KOPT-K1 (cell line): Measurements from ENCODE around the gene HDLBP.

Experiments used
- H3K27ac ChIP-seq: fragments of 200-600 bp; sonication (generic); 2 replicates; pipeline ENCODE4 v1.5.1; 2016; ENCODE audit warnings: antibody characterized with exemption, mild to moderate bottlenecking, low read depth, low read length; ENCODE audit not compliant: poor library complexity, severe bottlenecking
- H3K36me3 ChIP-seq: fragments of 200-600 bp; sonication (generic); 2 replicates; pipeline ENCODE4 v1.5.1; 2017; ENCODE audit warnings: antibody characterized with exemption, mild to moderate bottlenecking, low read length, moderate library complexity; ENCODE audit not compliant: insufficient read depth
- H3K9me3 ChIP-seq: fragments of 200-600 bp; sonication (generic); 2 replicates; pipeline ENCODE4 v1.5.1; 2017; ENCODE audit warnings: antibody characterized with exemption, low read length, mild to moderate bottlenecking; ENCODE audit not compliant: insufficient read depth, poor library complexity, severe bottlenecking

Gene HDLBP

DNA sequence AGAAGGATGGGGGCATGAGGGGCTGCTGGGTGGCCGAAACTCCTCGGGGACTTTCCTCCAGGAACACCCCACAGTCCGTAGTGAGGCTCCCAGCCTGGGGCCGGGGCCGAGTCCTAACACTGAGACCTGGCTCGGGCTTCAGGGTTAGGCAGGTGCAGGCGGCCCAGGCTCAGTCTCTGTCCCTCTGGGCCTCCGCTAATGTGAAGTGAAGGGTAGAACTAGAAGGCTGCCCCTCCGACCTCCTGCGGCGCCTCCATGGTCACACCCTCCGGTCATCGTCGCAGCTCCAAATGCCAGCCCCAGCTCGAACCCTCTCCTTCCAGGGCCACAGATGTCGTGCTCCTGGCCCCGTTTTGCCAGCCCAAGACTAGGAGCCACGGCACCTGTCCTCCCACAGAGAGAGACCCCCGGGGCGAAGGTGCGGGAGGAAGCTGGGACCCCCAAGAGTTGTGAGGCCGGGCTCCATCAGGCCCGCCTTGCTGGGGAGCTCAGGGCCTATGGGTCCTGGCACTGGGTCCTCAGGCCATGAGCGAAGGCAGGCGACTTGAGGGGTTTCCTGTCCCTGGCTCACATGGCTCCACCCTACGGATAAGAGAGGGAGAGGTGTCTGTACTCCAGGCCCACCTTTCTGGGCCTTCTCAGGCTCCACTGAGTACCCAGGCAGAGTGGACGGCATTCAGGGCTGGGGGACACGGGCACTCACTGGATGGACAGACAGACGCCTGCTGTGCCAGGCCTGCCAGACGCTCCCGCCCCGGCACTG is 126.2 kb downstream of the HDLBP start:
- no peaks in the 10 kb centered on the region for H3K36me3 ChIP-seq
- H3K9me3 ChIP-seq: no peaks in the 10 kb centered on the region
- no peak overlapping the region for H3K27ac ChIP-seq

DNA sequence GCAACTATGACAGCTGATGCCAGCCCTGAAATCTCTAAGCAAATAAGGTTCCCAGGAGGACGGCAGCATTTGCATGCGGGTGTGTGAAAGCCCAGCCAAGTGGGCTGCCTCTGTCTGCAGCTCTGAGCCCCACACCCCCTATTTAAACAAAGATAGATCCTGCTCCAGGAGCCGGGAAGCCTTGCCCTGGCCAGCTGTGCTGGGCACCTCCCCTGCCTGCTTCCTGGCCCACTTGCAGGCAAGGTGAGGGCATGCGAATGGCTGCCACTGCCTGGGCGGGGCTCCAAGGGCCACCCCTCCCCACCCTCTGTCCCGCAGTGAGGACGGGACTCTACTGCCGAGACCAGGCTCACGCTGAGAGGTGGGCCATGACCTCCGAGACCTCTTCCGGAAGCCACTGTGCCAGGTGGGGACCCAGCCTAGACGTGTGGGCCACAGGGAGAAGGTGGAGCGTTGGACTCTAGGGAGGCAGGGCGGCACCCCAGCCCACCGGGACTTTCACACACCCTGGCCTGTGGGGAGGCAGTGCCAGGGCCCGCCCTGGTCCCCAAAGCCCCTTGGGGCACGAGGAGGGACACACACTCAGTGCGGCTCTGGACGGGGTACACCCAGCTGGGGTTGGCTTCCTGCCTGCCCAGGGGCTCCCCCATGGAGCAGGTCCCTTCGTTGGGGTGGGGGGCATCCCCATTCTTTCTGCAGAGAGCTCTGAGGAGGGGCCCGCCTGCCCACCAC is 126.9 kb downstream of the HDLBP start, which contains the start of gene ANO7:
ANO7 (plus strand) TSS at position 317 of the 732 bp plus-strand sequence. CDS start 1,387 bp downstream, outside the sequence.
- H3K27ac ChIP-seq: no peak within 1 kb of the TSS
- H3K9me3 ChIP-seq: no peaks in the 10 kb centered on the region
- H3K36me3 ChIP-seq: peaks cover 4% of the 10 kb centered on the region; the same call in 1 of the 2 replicates

GRCh38 chr2:241187918-241188234 is 127.6 kb downstream of the HDLBP start:
- Histone ChIP-seq H3K27ac (no peak overlapping the region), H3K9me3 (no peaks in the 10 kb centered on the region), H3K36me3 (peaks cover 10% of the 10 kb centered on the region)

GRCh38 chr2:241187101-241187917 is 128.2 kb downstream of the HDLBP start:
- no peak overlapping the region for H3K27ac ChIP-seq
- peaks cover 16% of the 10 kb centered on the region for H3K36me3 ChIP-seq
- H3K9me3 ChIP-seq: no peaks in the 10 kb centered on the region

GRCh38 chr2:241185961-241186360 is 129.5 kb downstream of the HDLBP start:
- no peaks in the 10 kb centered on the region for H3K9me3 ChIP-seq
- H3K36me3 ChIP-seq: peaks cover 27% of the 10 kb centered on the region

GRCh38 chr2:241184901-241185300 is 130.6 kb downstream of the HDLBP start:
- no peak overlapping the region for H3K27ac ChIP-seq
- peaks cover 36% of the 10 kb centered on the region for H3K36me3 ChIP-seq
- no peaks in the 10 kb centered on the region for H3K9me3 ChIP-seq

More at GRCh38 chr2:241185961-241186360, 129.5 kb downstream of the HDLBP start:
- H3K27ac ChIP-seq: no peak overlapping the region

GRCh38 chr2:241183221-241183620 is 132.3 kb downstream of the HDLBP start:
- H3K9me3 ChIP-seq: no peaks in the 10 kb centered on the region
- peaks cover 49% of the 10 kb centered on the region for H3K36me3 ChIP-seq
- no peak overlapping the region for H3K27ac ChIP-seq

GRCh38 chr2:241182531-241183133 is 132.8 kb downstream of the HDLBP start:
- H3K36me3 ChIP-seq: peaks cover 55% of the 10 kb centered on the region
- H3K9me3 ChIP-seq: no peaks in the 10 kb centered on the region
- H3K27ac ChIP-seq: no peak overlapping the region

GRCh38 chr2:241182126-241182525 is 133.3 kb downstream of the HDLBP start:
- Histone ChIP-seq H3K36me3 (peaks cover 58% of the 10 kb centered on the region), H3K27ac (no peak overlapping the region), H3K9me3 (no peaks in the 10 kb centered on the region)

DNA sequence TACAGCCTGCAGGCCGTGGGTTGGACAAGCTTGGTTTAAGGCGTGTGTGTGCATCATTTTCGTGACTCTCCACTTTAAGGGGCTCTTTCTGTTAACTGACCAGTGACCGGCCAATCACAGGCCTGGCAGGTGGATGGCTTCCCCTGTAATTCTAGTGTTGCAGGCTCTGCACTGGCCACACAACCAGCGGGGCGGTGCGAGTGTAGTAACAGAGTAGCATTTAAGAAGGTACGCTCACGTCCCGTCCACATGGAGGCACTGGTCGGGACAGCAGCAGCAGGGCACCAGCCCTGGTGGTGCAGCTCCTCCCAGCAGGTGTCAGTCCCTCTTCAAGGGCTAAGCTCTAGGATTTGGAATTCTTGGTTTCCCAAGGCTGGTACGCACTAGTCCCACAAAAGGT is 135.0 kb downstream of the HDLBP start:
- Histone ChIP-seq H3K36me3 (peaks cover 73% of the 10 kb centered on the region), H3K9me3 (no peaks in the 10 kb centered on the region)

DNA sequence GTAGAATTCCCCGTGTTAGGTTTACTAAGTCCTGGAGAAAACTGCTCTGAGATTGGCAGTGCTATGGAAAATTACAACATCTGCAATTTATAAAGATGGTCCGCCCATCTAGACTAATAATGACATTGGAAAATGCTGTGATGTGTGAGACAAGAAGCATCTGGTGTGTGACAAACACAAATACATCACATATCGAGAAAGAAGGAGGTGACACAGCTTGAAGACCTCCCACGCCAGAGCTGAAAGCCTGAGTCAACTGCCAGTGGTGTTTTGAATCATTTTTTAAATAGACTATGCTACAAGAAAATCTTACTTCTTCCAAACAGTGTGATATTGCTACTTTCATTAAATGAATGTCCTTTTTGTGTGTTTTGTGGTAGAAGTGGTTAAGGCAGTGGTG is 135.6 kb downstream of the HDLBP start:
- no peak overlapping the region for H3K27ac ChIP-seq
- H3K36me3 ChIP-seq: peaks cover 79% of the 10 kb centered on the region
- no peaks in the 10 kb centered on the region for H3K9me3 ChIP-seq

More for the DNA sequence above, 135.0 kb downstream of the HDLBP start:
- H3K27ac ChIP-seq: no peak overlapping the region

DNA sequence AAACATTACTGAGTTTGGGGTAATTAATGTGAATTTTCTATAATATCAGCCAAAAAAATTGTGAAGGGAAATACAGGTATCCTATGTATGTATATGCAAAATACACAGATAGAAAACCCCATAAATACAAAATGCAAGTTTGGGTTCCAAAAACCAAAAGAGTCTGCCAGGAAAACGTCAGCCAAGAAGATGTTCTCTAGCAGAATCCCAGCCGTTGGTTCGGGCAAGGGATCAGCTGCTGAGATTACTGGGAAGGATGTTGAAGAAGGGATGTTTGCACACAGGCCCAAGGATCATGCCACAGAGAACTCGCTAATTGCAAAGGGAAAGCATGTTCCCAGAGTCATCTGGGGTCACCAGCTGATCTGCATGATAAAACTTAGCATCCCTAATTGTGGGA is 136.5 kb downstream of the HDLBP start:
- peaks cover 85% of the 10 kb centered on the region for H3K36me3 ChIP-seq
- H3K27ac ChIP-seq: no peak overlapping the region
- H3K9me3 ChIP-seq: no peaks in the 10 kb centered on the region

DNA sequence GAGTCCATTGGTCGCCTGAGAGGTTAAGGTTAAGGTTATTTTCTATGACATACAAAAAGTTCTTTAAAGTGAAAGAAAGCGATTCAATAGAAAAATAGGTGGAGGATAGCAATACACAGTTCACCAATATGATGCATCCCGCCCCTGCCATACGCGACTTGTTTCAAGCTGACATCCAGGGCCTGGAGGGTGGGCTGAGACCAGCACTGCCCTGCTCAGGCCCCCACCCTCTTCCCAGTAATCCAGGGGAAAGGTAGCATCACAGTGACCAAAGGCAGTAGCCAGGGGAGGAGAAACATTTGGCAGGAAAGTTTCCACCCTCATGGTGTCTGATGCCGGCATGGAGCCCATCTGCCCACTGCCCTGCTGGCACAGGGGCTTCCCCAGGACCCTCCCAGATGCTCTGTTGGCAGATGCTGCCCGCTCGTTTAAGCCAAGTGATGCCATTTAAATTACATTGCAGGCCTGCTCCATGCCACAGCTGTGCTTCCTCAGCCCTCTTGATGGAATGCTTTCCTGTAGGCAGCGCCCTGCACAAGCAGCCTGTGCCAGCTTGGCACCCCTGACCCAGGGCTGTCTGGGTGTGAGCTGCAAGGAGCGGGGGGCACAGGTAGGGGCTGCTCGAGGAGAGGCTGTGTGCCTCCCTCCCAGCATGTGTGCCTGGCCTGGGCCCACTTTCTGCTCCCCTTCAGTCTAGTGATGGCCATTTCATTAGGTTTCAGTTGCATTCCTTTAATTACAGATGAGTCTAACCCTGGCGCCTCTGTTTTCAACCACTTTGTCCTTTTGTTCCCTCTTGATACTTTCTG is 137.7 kb downstream of the HDLBP start:
- Histone ChIP-seq H3K36me3 (peaks cover 82% of the 10 kb centered on the region), H3K27ac (no peak overlapping the region), H3K9me3 (no peaks in the 10 kb centered on the region)
